GM23338 (cell line): ENCODE results near the gene PLCL1. TPM values are rescaled to one million over a fixed set of nuclear protein-coding genes. Genes with fewer than 3 reads are reported as not detected.

Experiments
- ATAC-seq: fragments of 200-7000 bp; cut with Tn5 transposase; 3 replicates; pipeline ENCODE4 v1.9.1; 2020
- DNase-seq: peaks from one replicate; pipeline ENCODE4 v3.0.0-alpha.2; 2015; ENCODE audit warnings: low spot score
- H2AFZ ChIP-seq: fragments of 200-600 bp; sonication (generic); 2 replicates; pipeline ENCODE4 v1.8.0; 2016; ENCODE audit warnings: antibody characterized with exemption, mild to moderate bottlenecking, moderate library complexity
- H3F3A ChIP-seq: fragments of 200-600 bp; sonication (generic); replicated peaks from 2 replicates; pipeline ENCODE4 v1.8.0; 2017; ENCODE audit warnings: antibody characterized with exemption, mixed run types, low read depth
- H3K27ac ChIP-seq: fragments of 200-600 bp; sonication (generic); 2 replicates; pipeline ENCODE4 v1.6.1; 2016; ENCODE audit warnings: low read depth
- H3K27me3 ChIP-seq: fragments of 200-600 bp; sonication (generic); 2 replicates; pipeline ENCODE4 v1.8.0; 2016; ENCODE audit warnings: mild to moderate bottlenecking, mixed run types, moderate library complexity; ENCODE audit not compliant: insufficient read depth
- H3K36me3 ChIP-seq: fragments of 200-600 bp; sonication (generic); 2 replicates; pipeline ENCODE4 v1.8.0; 2016; ENCODE audit warnings: mild to moderate bottlenecking; ENCODE audit not compliant: insufficient read depth
- H3K4me1 ChIP-seq: fragments of 200-600 bp; sonication (generic); 2 replicates; pipeline ENCODE4 v1.8.0; 2016; ENCODE audit warnings: mild to moderate bottlenecking, moderate library complexity; ENCODE audit not compliant: insufficient read depth
- H3K4me2 ChIP-seq: fragments of 200-600 bp; sonication (generic); 2 replicates; pipeline ENCODE4 v1.7.1; 2017; ENCODE audit warnings: mixed run types
- H3K4me3 ChIP-seq: fragments of 200-600 bp; sonication (generic); 2 replicates; pipeline ENCODE4 v1.6.1; 2016; ENCODE audit warnings: mixed run types
- H3K79me2 ChIP-seq: fragments of 200-600 bp; sonication (generic); replicated peaks from 2 replicates; pipeline ENCODE4 v1.8.0; 2017; ENCODE audit warnings: mild to moderate bottlenecking; ENCODE audit not compliant: insufficient read depth
- H3K9me2 ChIP-seq: fragments of 200-600 bp; sonication (generic); 2 replicates; pipeline ENCODE4 v1.8.0; 2017; ENCODE audit not compliant: insufficient read depth
- H4K20me1 ChIP-seq: fragments of 200-600 bp; sonication (generic); replicated peaks from 2 replicates; pipeline ENCODE4 v1.8.0; 2017; ENCODE audit warnings: mild to moderate bottlenecking; ENCODE audit not compliant: insufficient read depth
- H3K27ac Mint-ChIP-seq: 2 replicates; pipeline ENCODE4 v1.8.0; 2020; ENCODE audit warnings: inconsistent platforms, mild to moderate bottlenecking, moderate library complexity, mixed read lengths
- H3K27me3 Mint-ChIP-seq: 3 replicates; pipeline ENCODE4 v1.8.0; 2022; ENCODE audit warnings: low read depth, mild to moderate bottlenecking, moderate library complexity, mixed read lengths, inconsistent platforms; ENCODE audit not compliant: insufficient read depth, poor library complexity
- H3K36me3 Mint-ChIP-seq: 3 replicates; pipeline ENCODE4 v1.8.0; 2021; ENCODE audit warnings: low read depth, mild to moderate bottlenecking, inconsistent platforms, moderate library complexity, mixed read lengths
- H3K4me1 Mint-ChIP-seq: 3 replicates; pipeline ENCODE4 v1.8.0; 2020; ENCODE audit warnings: mild to moderate bottlenecking, inconsistent platforms, mixed read lengths
- H3K4me3 Mint-ChIP-seq: 3 replicates; pipeline ENCODE4 v1.8.0; 2021; ENCODE audit warnings: moderate library complexity, mild to moderate bottlenecking, inconsistent platforms, mixed read lengths
- H3K9me3 Mint-ChIP-seq: 3 replicates; pipeline ENCODE4 v1.8.0; 2020; ENCODE audit warnings: moderate library complexity, mild to moderate bottlenecking, inconsistent platforms, mixed read lengths
- CREB1 ChIP-seq: fragments of 250-450 bp; sonication (Bioruptor Pico); IDR thresholded peaks from 2 replicates; pipeline ENCODE4 v1.5.0; 2020; ENCODE audit warnings: low read depth, mild to moderate bottlenecking, moderate library complexity
- EZH2 ChIP-seq: fragments of 200-600 bp; sonication (generic); IDR thresholded peaks from one replicate; pipeline ENCODE4 v1.8.0; 2017; ENCODE audit warnings: antibody characterized with exemption, mild to moderate bottlenecking, low read depth; ENCODE audit not compliant: unreplicated experiment
- EZH2phosphoT487 ChIP-seq: fragments of 200-600 bp; sonication (generic); IDR thresholded peaks from one replicate; pipeline ENCODE4 v1.8.1; 2018; ENCODE audit warnings: antibody characterized with exemption; ENCODE audit not compliant: unreplicated experiment
- JUNB ChIP-seq: IDR thresholded peaks from one replicate; pipeline ENCODE4 v1.6.1; 2016; ENCODE audit warnings: antibody characterized with exemption; ENCODE audit not compliant: unreplicated experiment
- NANOG ChIP-seq: IDR thresholded peaks from 2 replicates; pipeline ENCODE4 v1.6.1; 2016; ENCODE audit warnings: antibody characterized with exemption, borderline replicate concordance
- STAT1 ChIP-seq: IDR thresholded peaks from one replicate; pipeline ENCODE4 v1.6.1; 2016; ENCODE audit warnings: antibody characterized with exemption; ENCODE audit not compliant: unreplicated experiment
- ZNF114 ChIP-seq: fragments of 250-450 bp; sonication (Bioruptor Pico); IDR thresholded peaks from 2 replicates; pipeline ENCODE4 v1.5.0; 2020; ENCODE audit warnings: mild to moderate bottlenecking, moderate library complexity
- ZNF331 ChIP-seq: fragments of 250-450 bp; sonication (Bioruptor Pico); IDR thresholded peaks from 2 replicates; pipeline ENCODE4 v1.5.0; 2020; ENCODE audit warnings: low read depth, mild to moderate bottlenecking, moderate library complexity
- polyA plus RNA-seq: library from polyadenylated mRNA; unstranded; fragments of >200 nt; fragmentation: Nextera tagmentation; extraction: Ambion mirVana; gene quantifications from 2 replicates; pipeline ENCODE4 v1.2.1, GENCODE V29; 2016
- total RNA-seq: library from RNA; depleted of rRNA; stranded (reverse); fragments of >200 nt; shearing (Covaris generic); gene quantifications from 2 replicates; pipeline ENCODE4 v1.2.3, GENCODE V29; 2014
- TF ChIP-seq, protein P1 (sequence below): IDR thresholded peaks from one replicate; pipeline ENCODE4 v1.6.1; 2018; ENCODE audit warnings: antibody characterized with exemption; ENCODE audit not compliant: unreplicated experiment
- TF ChIP-seq, protein P2 (sequence below): IDR thresholded peaks from 2 replicates; pipeline ENCODE4 v1.6.1; 2016; ENCODE audit warnings: antibody characterized with exemption
- TF ChIP-seq, protein P3 (sequence below): fragments of 250-450 bp; sonication (Bioruptor Pico); IDR thresholded peaks from 2 replicates; pipeline ENCODE4 v1.5.0; 2020; ENCODE audit warnings: mild to moderate bottlenecking, moderate library complexity

The PLCL1 gene
- total and polyA plus RNA-seq, 2 experiments from 2014 or later = not detected

GRCh38 chr2:197795277-197795676 is 9.1 kb upstream of the PLCL1 start:
- no peak overlapping the region for H3K27ac ChIP-seq
- Mint-ChIP-seq H3K27me3 (peaks cover 2% of the 10 kb centered on the region), H3K4me1 (no peaks in the 10 kb centered on the region), H3K36me3 (no peaks in the 10 kb centered on the region), H3K9me3 (peaks cover 3% of the 10 kb centered on the region; the same call in 1 of the 3 replicates), H3K27ac (no peak overlapping the region), H3K4me3 (no peak overlapping the region)
- no peaks in the 10 kb centered on the region for H3K4me1 ChIP-seq
- no peaks in the 10 kb centered on the region for H3K79me2 ChIP-seq
- no peaks in the 10 kb centered on the region for H3F3A ChIP-seq
- H3K4me3 ChIP-seq = no peak overlapping the region
- H3K36me3 ChIP-seq = no peaks in the 10 kb centered on the region
- H3K27me3 ChIP-seq = no peaks in the 10 kb centered on the region
- ATAC-seq = no peak
- H3K9me2 ChIP-seq = no peaks in the 10 kb centered on the region
- no peaks in the 10 kb centered on the region for H4K20me1 ChIP-seq
- DNase-seq = no peak
- TF ChIP-seq ZNF331 (CRISPR knock-in tag) (no peak), EZH2 (no peak), EZH2phosphoT487 (no peak)
- TF ChIP-seq, protein P1, sequence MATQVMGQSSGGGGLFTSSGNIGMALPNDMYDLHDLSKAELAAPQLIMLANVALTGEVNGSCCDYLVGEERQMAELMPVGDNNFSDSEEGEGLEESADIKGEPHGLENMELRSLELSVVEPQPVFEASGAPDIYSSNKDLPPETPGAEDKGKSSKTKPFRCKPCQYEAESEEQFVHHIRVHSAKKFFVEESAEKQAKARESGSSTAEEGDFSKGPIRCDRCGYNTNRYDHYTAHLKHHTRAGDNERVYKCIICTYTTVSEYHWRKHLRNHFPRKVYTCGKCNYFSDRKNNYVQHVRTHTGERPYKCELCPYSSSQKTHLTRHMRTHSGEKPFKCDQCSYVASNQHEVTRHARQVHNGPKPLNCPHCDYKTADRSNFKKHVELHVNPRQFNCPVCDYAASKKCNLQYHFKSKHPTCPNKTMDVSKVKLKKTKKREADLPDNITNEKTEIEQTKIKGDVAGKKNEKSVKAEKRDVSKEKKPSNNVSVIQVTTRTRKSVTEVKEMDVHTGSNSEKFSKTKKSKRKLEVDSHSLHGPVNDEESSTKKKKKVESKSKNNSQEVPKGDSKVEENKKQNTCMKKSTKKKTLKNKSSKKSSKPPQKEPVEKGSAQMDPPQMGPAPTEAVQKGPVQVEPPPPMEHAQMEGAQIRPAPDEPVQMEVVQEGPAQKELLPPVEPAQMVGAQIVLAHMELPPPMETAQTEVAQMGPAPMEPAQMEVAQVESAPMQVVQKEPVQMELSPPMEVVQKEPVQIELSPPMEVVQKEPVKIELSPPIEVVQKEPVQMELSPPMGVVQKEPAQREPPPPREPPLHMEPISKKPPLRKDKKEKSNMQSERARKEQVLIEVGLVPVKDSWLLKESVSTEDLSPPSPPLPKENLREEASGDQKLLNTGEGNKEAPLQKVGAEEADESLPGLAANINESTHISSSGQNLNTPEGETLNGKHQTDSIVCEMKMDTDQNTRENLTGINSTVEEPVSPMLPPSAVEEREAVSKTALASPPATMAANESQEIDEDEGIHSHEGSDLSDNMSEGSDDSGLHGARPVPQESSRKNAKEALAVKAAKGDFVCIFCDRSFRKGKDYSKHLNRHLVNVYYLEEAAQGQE = no peak
- no peak overlapping the region for H2AFZ ChIP-seq
- no peak overlapping the region for H3K4me2 ChIP-seq

DNA sequence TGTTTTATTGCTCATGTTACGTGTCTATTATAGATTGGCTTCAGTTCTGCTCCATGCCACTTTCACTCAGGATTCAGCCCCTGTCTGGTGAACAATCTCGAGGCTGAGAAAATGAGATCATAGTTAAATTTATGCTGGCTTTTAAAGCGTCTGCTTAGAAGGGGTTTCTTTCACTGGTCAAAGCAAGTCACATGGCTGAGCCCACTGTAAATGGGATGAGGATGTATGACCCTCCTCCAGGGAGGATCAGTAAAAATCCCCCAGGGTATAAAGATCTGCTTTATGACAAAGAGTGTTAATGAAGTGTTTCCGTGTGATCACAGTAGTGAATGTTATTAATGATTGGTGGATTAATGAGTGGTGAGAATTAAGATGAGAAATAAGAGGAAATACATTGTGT is 6.2 kb upstream of the PLCL1 start:
- H3K27ac ChIP-seq = no peak overlapping the region
- no peaks in the 10 kb centered on the region for H3F3A ChIP-seq
- Mint-ChIP-seq H3K4me3 (no peak overlapping the region), H3K36me3 (no peaks in the 10 kb centered on the region), H3K9me3 (peaks cover 3% of the 10 kb centered on the region; the same call in 1 of the 3 replicates), H3K27ac (no peak overlapping the region), H3K4me1 (no peaks in the 10 kb centered on the region), H3K27me3 (peaks cover 7% of the 10 kb centered on the region)
- DNase-seq (no peak), ATAC-seq (no peak)
- H3K27me3 ChIP-seq = peaks cover under 1% of the 10 kb centered on the region
- no peaks in the 10 kb centered on the region for H3K36me3 ChIP-seq
- no peaks in the 10 kb centered on the region for H3K9me2 ChIP-seq
- no peaks in the 10 kb centered on the region for H3K4me1 ChIP-seq
- H2AFZ ChIP-seq = no peak overlapping the region
- H4K20me1 ChIP-seq = no peaks in the 10 kb centered on the region
- H3K79me2 ChIP-seq = no peaks in the 10 kb centered on the region
- no peak overlapping the region for H3K4me3 ChIP-seq
- no peak overlapping the region for H3K4me2 ChIP-seq
- TF ChIP-seq JUNB = no peak
- TF ChIP-seq ZNF114 (CRISPR knock-in tag) = no peak
- no peak for TF ChIP-seq EZH2phosphoT487
- TF ChIP-seq, protein P2, sequence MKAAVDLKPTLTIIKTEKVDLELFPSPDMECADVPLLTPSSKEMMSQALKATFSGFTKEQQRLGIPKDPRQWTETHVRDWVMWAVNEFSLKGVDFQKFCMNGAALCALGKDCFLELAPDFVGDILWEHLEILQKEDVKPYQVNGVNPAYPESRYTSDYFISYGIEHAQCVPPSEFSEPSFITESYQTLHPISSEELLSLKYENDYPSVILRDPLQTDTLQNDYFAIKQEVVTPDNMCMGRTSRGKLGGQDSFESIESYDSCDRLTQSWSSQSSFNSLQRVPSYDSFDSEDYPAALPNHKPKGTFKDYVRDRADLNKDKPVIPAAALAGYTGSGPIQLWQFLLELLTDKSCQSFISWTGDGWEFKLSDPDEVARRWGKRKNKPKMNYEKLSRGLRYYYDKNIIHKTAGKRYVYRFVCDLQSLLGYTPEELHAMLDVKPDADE = no peak
- TF ChIP-seq, protein P3, sequence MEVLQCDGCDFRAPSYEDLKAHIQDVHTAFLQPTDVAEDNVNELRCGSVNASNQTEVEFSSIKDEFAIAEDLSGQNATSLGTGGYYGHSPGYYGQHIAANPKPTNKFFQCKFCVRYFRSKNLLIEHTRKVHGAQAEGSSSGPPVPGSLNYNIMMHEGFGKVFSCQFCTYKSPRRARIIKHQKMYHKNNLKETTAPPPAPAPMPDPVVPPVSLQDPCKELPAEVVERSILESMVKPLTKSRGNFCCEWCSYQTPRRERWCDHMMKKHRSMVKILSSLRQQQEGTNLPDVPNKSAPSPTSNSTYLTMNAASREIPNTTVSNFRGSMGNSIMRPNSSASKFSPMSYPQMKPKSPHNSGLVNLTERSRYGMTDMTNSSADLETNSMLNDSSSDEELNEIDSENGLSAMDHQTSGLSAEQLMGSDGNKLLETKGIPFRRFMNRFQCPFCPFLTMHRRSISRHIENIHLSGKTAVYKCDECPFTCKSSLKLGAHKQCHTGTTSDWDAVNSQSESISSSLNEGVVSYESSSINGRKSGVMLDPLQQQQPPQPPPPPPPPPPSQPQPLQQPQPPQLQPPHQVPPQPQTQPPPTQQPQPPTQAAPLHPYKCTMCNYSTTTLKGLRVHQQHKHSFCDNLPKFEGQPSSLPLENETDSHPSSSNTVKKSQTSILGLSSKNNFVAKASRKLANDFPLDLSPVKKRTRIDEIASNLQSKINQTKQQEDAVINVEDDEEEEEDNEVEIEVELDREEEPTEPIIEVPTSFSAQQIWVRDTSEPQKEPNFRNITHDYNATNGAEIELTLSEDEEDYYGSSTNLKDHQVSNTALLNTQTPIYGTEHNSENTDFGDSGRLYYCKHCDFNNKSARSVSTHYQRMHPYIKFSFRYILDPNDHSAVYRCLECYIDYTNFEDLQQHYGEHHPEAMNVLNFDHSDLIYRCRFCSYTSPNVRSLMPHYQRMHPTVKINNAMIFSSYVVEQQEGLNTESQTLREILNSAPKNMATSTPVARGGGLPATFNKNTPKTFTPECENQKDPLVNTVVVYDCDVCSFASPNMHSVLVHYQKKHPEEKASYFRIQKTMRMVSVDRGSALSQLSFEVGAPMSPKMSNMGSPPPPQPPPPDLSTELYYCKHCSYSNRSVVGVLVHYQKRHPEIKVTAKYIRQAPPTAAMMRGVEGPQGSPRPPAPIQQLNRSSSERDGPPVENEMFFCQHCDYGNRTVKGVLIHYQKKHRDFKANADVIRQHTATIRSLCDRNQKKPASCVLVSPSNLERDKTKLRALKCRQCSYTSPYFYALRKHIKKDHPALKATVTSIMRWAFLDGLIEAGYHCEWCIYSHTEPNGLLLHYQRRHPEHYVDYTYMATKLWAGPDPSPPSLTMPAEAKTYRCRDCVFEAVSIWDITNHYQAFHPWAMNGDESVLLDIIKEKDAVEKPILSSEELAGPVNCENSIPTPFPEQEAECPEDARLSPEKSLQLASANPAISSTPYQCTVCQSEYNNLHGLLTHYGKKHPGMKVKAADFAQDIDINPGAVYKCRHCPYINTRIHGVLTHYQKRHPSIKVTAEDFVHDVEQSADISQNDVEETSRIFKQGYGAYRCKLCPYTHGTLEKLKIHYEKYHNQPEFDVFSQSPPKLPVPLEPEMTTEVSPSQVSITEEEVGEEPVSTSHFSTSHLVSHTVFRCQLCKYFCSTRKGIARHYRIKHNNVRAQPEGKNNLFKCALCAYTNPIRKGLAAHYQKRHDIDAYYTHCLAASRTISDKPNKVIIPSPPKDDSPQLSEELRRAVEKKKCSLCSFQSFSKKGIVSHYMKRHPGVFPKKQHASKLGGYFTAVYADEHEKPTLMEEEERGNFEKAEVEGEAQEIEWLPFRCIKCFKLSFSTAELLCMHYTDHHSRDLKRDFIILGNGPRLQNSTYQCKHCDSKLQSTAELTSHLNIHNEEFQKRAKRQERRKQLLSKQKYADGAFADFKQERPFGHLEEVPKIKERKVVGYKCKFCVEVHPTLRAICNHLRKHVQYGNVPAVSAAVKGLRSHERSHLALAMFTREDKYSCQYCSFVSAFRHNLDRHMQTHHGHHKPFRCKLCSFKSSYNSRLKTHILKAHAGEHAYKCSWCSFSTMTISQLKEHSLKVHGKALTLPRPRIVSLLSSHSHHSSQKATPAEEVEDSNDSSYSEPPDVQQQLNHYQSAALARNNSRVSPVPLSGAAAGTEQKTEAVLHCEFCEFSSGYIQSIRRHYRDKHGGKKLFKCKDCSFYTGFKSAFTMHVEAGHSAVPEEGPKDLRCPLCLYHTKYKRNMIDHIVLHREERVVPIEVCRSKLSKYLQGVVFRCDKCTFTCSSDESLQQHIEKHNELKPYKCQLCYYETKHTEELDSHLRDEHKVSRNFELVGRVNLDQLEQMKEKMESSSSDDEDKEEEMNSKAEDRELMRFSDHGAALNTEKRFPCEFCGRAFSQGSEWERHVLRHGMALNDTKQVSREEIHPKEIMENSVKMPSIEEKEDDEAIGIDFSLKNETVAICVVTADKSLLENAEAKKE (CRISPR knock-in tag) = no peak
- no peak for TF ChIP-seq NANOG
- no peak for TF ChIP-seq CREB1 (CRISPR knock-in tag)
- no peak for TF ChIP-seq STAT1
